WTC11 (cell line): ENCODE measurements around the gene CCR9. TPM values are rescaled to one million over a fixed set of nuclear protein-coding genes. Genes with fewer than 3 reads are reported as not detected.

Experiments
- ATAC-seq: fragments of 200-7000 bp; cut with Tn5 transposase; 2 replicates; pipeline ENCODE4 v1.10.0; 2021; ENCODE audit warnings: mild to moderate bottlenecking, moderate library complexity
- CTCF ChIA-PET: fragments of 300-600 bp; sonication (Branson Sonifier 250); formaldehyde crosslinking; loops from one replicate; lab custom pipeline; 2021; ENCODE audit warnings: antibody characterized with exemption; lab: Charles Lee
- POLR2A ChIA-PET: fragments of 350-600 bp; sonication (Branson Sonifier 250); formaldehyde crosslinking; loops from one replicate; lab custom pipeline; 2021; ENCODE audit warnings: antibody characterized with exemption; lab: Charles Lee
- DNase-seq: peaks from one replicate; pipeline ENCODE4 v3.0.0; 2021; ENCODE audit warnings: low spot score
- H3K27ac Mint-ChIP-seq: 2 replicates; pipeline ENCODE4 v1.8.0; 2021; ENCODE audit warnings: mixed read lengths
- H3K27me3 Mint-ChIP-seq: 2 replicates; pipeline ENCODE4 v1.8.0; 2021; ENCODE audit warnings: low read depth, mild to moderate bottlenecking, moderate library complexity, mixed read lengths
- H3K36me3 Mint-ChIP-seq: 2 replicates; pipeline ENCODE4 v1.8.0; 2021; ENCODE audit warnings: mixed read lengths
- H3K4me1 Mint-ChIP-seq: 2 replicates; pipeline ENCODE4 v1.8.0; 2022; ENCODE audit warnings: mixed read lengths
- H3K4me3 Mint-ChIP-seq: 2 replicates; pipeline ENCODE4 v1.8.0; 2021; ENCODE audit warnings: mild to moderate bottlenecking, moderate library complexity, mixed read lengths
- H3K9me3 Mint-ChIP-seq: 2 replicates; pipeline ENCODE4 v1.8.0; 2021; ENCODE audit warnings: mixed read lengths
- ATF3 ChIP-seq: sonication (generic); formaldehyde crosslinking; conservative IDR thresholded peaks from 2 replicates; pipeline ENCODE4 v1.8.1; 2022; ENCODE audit warnings: mild to moderate bottlenecking, missing genetic modification reagents
- CBFB ChIP-seq: sonication (generic); formaldehyde crosslinking; IDR thresholded peaks from 2 replicates; pipeline ENCODE4 v1.8.1; 2022; ENCODE audit warnings: mild to moderate bottlenecking, low read depth, missing genetic modification reagents
- CREM ChIP-seq: sonication (generic); formaldehyde crosslinking; IDR thresholded peaks from 2 replicates; pipeline ENCODE4 v1.8.1; 2022; ENCODE audit warnings: mild to moderate bottlenecking, missing genetic modification reagents, moderate library complexity
- EMX1 ChIP-seq: fragments of 250-450 bp; sonication (Bioruptor Pico); IDR thresholded peaks from 2 replicates; pipeline ENCODE4 v1.8.0; 2021; ENCODE audit warnings: mild to moderate bottlenecking
- GTF2I ChIP-seq: fragments of 250-450 bp; sonication (Bioruptor Pico); conservative IDR thresholded peaks from 2 replicates; pipeline ENCODE4 v1.4.0; 2021; ENCODE audit warnings: mild to moderate bottlenecking
- HMGA2 ChIP-seq: fragments of 250-450 bp; sonication (Bioruptor Pico); IDR thresholded peaks from 2 replicates; pipeline ENCODE4 v1.4.0; 2021; ENCODE audit warnings: mild to moderate bottlenecking, moderate library complexity
- MLX ChIP-seq: sonication (generic); formaldehyde crosslinking; IDR thresholded peaks from 2 replicates; pipeline ENCODE4 v1.8.1; 2023; ENCODE audit warnings: mild to moderate bottlenecking, missing genetic modification reagents, moderate library complexity
- MYBL2 ChIP-seq: sonication (generic); formaldehyde crosslinking; IDR thresholded peaks from 2 replicates; pipeline ENCODE4 v1.8.1; 2023; ENCODE audit warnings: mild to moderate bottlenecking, moderate library complexity, missing genetic modification reagents
- NFATC4 ChIP-seq: fragments of 250-450 bp; sonication (Bioruptor Pico); IDR thresholded peaks from 2 replicates; pipeline ENCODE4 v1.9.0; 2021; ENCODE audit warnings: mild to moderate bottlenecking
- NFE2L1 ChIP-seq: sonication (generic); formaldehyde crosslinking; IDR thresholded peaks from 2 replicates; pipeline ENCODE4 v1.8.1; 2023; ENCODE audit warnings: missing genetic modification reagents
- NFYB ChIP-seq: sonication (generic); formaldehyde crosslinking; conservative IDR thresholded peaks from 2 replicates; pipeline ENCODE4 v1.8.0; 2022; ENCODE audit warnings: low read depth, missing genetic modification reagents
- ZNF317 ChIP-seq: sonication (generic); formaldehyde crosslinking; IDR thresholded peaks from 2 replicates; pipeline ENCODE4 v1.8.1; 2023; ENCODE audit warnings: low read depth, mild to moderate bottlenecking, moderate library complexity, missing genetic modification reagents, borderline replicate concordance
- ZNF671 ChIP-seq: fragments of 250-450 bp; sonication (Bioruptor Pico); IDR thresholded peaks from 2 replicates; pipeline ENCODE4 v1.8.0; 2021; ENCODE audit warnings: mild to moderate bottlenecking
- total RNA-seq: library from RNA; stranded (reverse); gene quantifications from 3 replicates; pipeline ENCODE4 v1.2.3, GENCODE V29; 2021
- TF ChIP-seq, protein P1 (sequence below): sonication (generic); formaldehyde crosslinking; IDR thresholded peaks from 2 replicates; pipeline ENCODE4 v1.8.1; 2023; ENCODE audit warnings: mild to moderate bottlenecking, missing genetic modification reagents, borderline replicate concordance
- TF ChIP-seq, protein P2 (sequence below): sonication (generic); formaldehyde crosslinking; IDR thresholded peaks from 2 replicates; pipeline ENCODE4 v1.8.0; 2022; ENCODE audit warnings: mild to moderate bottlenecking, missing genetic modification reagents
- TF ChIP-seq, protein P3 (sequence below): fragments of 250-450 bp; sonication (Bioruptor Pico); IDR thresholded peaks from 2 replicates; pipeline ENCODE4 v2.1.2; 2022; ENCODE audit warnings: mild to moderate bottlenecking, moderate library complexity
- TF ChIP-seq, protein P4 (sequence below): fragments of 250-450 bp; sonication (Bioruptor Pico); IDR thresholded peaks from 2 replicates; pipeline ENCODE4 v1.9.0; 2021; ENCODE audit warnings: mild to moderate bottlenecking
- TF ChIP-seq, protein P5 (sequence below): sonication (generic); formaldehyde crosslinking; IDR thresholded peaks from 2 replicates; pipeline ENCODE4 v1.8.1; 2022; ENCODE audit warnings: low read depth, missing genetic modification reagents, borderline replicate concordance

The CCR9 gene
- total RNA-seq, 1 experiment from 2014 or later = not detected

- H3K9me3 Mint-ChIP-seq = no peaks in the 10 kb centered on the region
- H3K4me3 Mint-ChIP-seq = no peak overlapping the region
- no peak for DNase-seq
- ChIA-PET CTCF (interaction anchor here (0.6 to 1.1 kb wide), 5 partner anchors 21 to 361 kb away, joined by 3 read pairs; no protein-coding TSS in a partner anchor), POLR2A (no interaction called here)
- H3K4me1 Mint-ChIP-seq = no peaks in the 10 kb centered on the region
- ATAC-seq = no peak
- H3K36me3 Mint-ChIP-seq = no peaks in the 10 kb centered on the region
- no peak for TF ChIP-seq NFATC4
- TF ChIP-seq, protein P1, sequence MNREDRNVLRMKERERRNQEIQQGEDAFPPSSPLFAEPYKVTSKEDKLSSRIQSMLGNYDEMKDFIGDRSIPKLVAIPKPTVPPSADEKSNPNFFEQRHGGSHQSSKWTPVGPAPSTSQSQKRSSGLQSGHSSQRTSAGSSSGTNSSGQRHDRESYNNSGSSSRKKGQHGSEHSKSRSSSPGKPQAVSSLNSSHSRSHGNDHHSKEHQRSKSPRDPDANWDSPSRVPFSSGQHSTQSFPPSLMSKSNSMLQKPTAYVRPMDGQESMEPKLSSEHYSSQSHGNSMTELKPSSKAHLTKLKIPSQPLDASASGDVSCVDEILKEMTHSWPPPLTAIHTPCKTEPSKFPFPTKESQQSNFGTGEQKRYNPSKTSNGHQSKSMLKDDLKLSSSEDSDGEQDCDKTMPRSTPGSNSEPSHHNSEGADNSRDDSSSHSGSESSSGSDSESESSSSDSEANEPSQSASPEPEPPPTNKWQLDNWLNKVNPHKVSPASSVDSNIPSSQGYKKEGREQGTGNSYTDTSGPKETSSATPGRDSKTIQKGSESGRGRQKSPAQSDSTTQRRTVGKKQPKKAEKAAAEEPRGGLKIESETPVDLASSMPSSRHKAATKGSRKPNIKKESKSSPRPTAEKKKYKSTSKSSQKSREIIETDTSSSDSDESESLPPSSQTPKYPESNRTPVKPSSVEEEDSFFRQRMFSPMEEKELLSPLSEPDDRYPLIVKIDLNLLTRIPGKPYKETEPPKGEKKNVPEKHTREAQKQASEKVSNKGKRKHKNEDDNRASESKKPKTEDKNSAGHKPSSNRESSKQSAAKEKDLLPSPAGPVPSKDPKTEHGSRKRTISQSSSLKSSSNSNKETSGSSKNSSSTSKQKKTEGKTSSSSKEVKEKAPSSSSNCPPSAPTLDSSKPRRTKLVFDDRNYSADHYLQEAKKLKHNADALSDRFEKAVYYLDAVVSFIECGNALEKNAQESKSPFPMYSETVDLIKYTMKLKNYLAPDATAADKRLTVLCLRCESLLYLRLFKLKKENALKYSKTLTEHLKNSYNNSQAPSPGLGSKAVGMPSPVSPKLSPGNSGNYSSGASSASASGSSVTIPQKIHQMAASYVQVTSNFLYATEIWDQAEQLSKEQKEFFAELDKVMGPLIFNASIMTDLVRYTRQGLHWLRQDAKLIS (CRISPR knock-in tag) = no peak
- no peak for TF ChIP-seq HMGA2
- TF ChIP-seq CREM = no peak
- TF ChIP-seq, protein P2, sequence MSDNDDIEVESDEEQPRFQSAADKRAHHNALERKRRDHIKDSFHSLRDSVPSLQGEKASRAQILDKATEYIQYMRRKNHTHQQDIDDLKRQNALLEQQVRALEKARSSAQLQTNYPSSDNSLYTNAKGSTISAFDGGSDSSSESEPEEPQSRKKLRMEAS (CRISPR knock-in tag) = no peak
- TF ChIP-seq CBFB (CRISPR knock-in tag) = no peak
- no peak for TF ChIP-seq MYBL2 (CRISPR knock-in tag)
- TF ChIP-seq, protein P3, sequence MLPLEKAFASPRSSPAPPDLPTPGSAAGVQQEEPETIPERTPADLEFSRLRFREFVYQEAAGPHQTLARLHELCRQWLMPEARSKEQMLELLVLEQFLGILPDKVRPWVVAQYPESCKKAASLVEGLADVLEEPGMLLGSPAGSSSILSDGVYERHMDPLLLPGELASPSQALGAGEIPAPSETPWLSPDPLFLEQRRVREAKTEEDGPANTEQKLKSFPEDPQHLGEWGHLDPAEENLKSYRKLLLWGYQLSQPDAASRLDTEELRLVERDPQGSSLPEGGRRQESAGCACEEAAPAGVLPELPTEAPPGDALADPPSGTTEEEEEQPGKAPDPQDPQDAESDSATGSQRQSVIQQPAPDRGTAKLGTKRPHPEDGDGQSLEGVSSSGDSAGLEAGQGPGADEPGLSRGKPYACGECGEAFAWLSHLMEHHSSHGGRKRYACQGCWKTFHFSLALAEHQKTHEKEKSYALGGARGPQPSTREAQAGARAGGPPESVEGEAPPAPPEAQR (CRISPR knock-in tag) = no peak
- no peak for TF ChIP-seq ZNF671 (CRISPR knock-in tag)
- no peak overlapping the region for H3K27ac Mint-ChIP-seq
- no peaks in the 10 kb centered on the region for H3K27me3 Mint-ChIP-seq
These were observed 21.7 kb downstream of the CCR9 start for GRCh38 chr3:45907769-45908705.

DNA sequence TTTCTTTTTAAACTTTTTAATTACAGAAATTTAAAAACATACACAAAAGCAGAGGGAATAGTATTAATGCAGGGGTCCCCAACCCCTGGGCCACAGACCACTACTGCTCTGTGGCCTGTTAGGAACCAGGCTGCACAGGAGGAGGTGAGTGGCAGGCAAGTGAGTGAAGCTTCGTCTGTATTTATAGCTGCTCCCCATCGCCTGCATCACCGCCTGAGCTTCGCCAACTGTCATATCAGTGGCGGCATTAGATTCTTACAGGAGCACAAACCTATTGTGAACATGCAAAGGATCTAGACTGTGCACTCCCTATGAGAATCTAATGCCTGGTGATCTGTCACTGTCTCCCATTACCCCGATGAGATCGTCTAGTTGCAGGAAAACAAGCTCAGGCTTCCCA is 22.4 kb downstream of the CCR9 start:
- Mint-ChIP-seq H3K9me3 (no peaks in the 10 kb centered on the region), H3K4me1 (no peaks in the 10 kb centered on the region), H3K36me3 (no peaks in the 10 kb centered on the region), H3K4me3 (no peak overlapping the region), H3K27me3 (no peaks in the 10 kb centered on the region), H3K27ac (no peak overlapping the region)
- POLR2A ChIA-PET = no interaction called here
- CTCF ChIA-PET = interaction anchor here (1.0 to 1.1 kb wide), 4 partner anchors 21 to 362 kb away, joined by 3 read pairs; no protein-coding TSS in a partner anchor
- no peak for DNase-seq
- ATAC-seq = no peak
- no peak for TF ChIP-seq ATF3
- TF ChIP-seq MLX (CRISPR knock-in tag) = no peak
- TF ChIP-seq, protein P4, sequence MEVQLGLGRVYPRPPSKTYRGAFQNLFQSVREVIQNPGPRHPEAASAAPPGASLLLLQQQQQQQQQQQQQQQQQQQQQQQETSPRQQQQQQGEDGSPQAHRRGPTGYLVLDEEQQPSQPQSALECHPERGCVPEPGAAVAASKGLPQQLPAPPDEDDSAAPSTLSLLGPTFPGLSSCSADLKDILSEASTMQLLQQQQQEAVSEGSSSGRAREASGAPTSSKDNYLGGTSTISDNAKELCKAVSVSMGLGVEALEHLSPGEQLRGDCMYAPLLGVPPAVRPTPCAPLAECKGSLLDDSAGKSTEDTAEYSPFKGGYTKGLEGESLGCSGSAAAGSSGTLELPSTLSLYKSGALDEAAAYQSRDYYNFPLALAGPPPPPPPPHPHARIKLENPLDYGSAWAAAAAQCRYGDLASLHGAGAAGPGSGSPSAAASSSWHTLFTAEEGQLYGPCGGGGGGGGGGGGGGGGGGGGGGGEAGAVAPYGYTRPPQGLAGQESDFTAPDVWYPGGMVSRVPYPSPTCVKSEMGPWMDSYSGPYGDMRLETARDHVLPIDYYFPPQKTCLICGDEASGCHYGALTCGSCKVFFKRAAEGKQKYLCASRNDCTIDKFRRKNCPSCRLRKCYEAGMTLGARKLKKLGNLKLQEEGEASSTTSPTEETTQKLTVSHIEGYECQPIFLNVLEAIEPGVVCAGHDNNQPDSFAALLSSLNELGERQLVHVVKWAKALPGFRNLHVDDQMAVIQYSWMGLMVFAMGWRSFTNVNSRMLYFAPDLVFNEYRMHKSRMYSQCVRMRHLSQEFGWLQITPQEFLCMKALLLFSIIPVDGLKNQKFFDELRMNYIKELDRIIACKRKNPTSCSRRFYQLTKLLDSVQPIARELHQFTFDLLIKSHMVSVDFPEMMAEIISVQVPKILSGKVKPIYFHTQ (CRISPR knock-in tag) = no peak
- TF ChIP-seq NFE2L1 (CRISPR knock-in tag) = no peak
- TF ChIP-seq ZNF317 (CRISPR knock-in tag) = no peak
- no peak for TF ChIP-seq GTF2I (CRISPR knock-in tag)
- TF ChIP-seq EMX1 = no peak
- no peak for TF ChIP-seq NFYB
- TF ChIP-seq, protein P5, sequence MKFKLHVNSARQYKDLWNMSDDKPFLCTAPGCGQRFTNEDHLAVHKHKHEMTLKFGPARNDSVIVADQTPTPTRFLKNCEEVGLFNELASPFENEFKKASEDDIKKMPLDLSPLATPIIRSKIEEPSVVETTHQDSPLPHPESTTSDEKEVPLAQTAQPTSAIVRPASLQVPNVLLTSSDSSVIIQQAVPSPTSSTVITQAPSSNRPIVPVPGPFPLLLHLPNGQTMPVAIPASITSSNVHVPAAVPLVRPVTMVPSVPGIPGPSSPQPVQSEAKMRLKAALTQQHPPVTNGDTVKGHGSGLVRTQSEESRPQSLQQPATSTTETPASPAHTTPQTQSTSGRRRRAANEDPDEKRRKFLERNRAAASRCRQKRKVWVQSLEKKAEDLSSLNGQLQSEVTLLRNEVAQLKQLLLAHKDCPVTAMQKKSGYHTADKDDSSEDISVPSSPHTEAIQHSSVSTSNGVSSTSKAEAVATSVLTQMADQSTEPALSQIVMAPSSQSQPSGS (CRISPR knock-in tag) = no peak
